ENCODE results near the gene PKM. TPM values are rescaled to one million over a fixed set of nuclear protein-coding genes. Genes with fewer than 3 reads are reported as not detected.

Gene PKM
- total and polyA plus RNA-seq, 9 of the 15 experiments (the other 6 are each of a cell fraction or from before 2014, with no cell fraction given): 140 to 825 (median 383) TPM

- intact Hi-C loops (cut with micrococcal nuclease) (no loop called here), in situ Hi-C loops (cut with MboI) (no loop called here)
- Histone ChIP-seq H3K9me1 (ENCODE audit: control insufficient read depth, insufficient read depth, low read length) (no peaks in the 10 kb centered on the region), H3K4me2 (ENCODE audit: insufficient read depth, low read length) (no peak overlapping the region), H3K4me1 (replicated peaks in 1 of 2; ENCODE audit: control insufficient read depth in 2 of 2, insufficient read depth in 2 of 2, low read length in 2 of 2) (peaks cover 0 to 7% of the 10 kb centered on the region in 2 experiments; a peak in 1 of 5 replicates), H3K36me3 (ENCODE audit: control insufficient read depth, insufficient read depth, low read length) (no peaks in the 10 kb centered on the region), H4K20me1 (replicated peaks; ENCODE audit: control insufficient read depth, insufficient read depth, low read length) (0 out of 2 replicates have a peak, but pooled peaks cover 4% of the 10 kb centered on the region), H2AFZ (ENCODE audit: low read depth, low read length) (no peak overlapping the region), H3K27me3 (ENCODE audit: control insufficient read depth in 2 of 2, insufficient read depth in 2 of 2, low read length in 2 of 2) (peaks cover 47 to 67% of the 10 kb centered on the region in 2 experiments), H3K27ac (ENCODE audit: extremely low read depth, low read depth, low read length) (no peak overlapping the region), H3K4me3 (no peak overlapping the region), H3K9me3 (replicated peaks; ENCODE audit: control insufficient read depth, insufficient read depth, low read depth, low read length) (no peaks in the 10 kb centered on the region), H3K9ac (ENCODE audit: insufficient read depth in 1 of 2, low read depth in 2 of 2, low read length in 2 of 2) (no peak overlapping the region), H3K79me2 (ENCODE audit: control insufficient read depth, insufficient read depth, low read length) (no peaks in the 10 kb centered on the region)
- no peak for TF ChIP-seq PRDM10 (IDR thresholded peaks at IDR 0.05; ENCODE audit: partially characterized antibody)
- no peak for TF ChIP-seq SNIP1 (IDR thresholded peaks at IDR 0.05; ENCODE audit: low read depth)
- no peak for TF ChIP-seq HOXB6 (CRISPR knock-in tag; IDR thresholded peaks at IDR 0.05; ENCODE audit: borderline replicate concordance)
- TF ChIP-seq XRCC4 (IDR thresholded peaks at IDR 0.05; ENCODE audit: extremely low read depth, insufficient read depth, insufficient read length): no peak
- no peak for TF ChIP-seq E2F1 (CRISPR knock-in tag; IDR thresholded peaks at IDR 0.05)
- TF ChIP-seq ZNF384 (IDR thresholded peaks at IDR 0.05; ENCODE audit: low read depth, low read length): no peak
- TF ChIP-seq ZNF551 (CRISPR knock-in tag; IDR thresholded peaks at IDR 0.05): no peak
- BruUV-seq (replicated peaks): no TSS peak
- CTCF ChIA-PET (ENCODE audit: low intra/inter-chr PET ratio): no interaction called here
- POLR2A ChIA-PET: interaction anchor here (0.7 kb wide), 1 partner anchor 441 kb away, joined by 3 read pairs; no protein-coding TSS in a partner anchor
- WGBS (ENCODE audit: insufficient coverage, low coverage, missing lambda C conversion rate): 3% methylated on average over 5 of the region's 5 CpGs
- FAIRE-seq (no peak), ATAC-seq (no peak), DNase-seq (ENCODE audit: extremely low read depth in 1 of 4, low spot score in 3 of 4) (no peak)
Observed at GRCh38 chr15:72180761-72181324, 50.1 kb downstream of the PKM start.
